OCI-LY1 (cell line): ENCODE data around the gene STK38L.
"Not testable (repeated sequence)": the region's sequence is repeated elsewhere in the genome, so short reads cannot be mapped to it uniquely, and the experiment has no call there.

Source experiments
- H2AFZ ChIP-seq: fragments of 200-600 bp; sonication (generic), shearing (Covaris generic); 2 replicates; pipeline ENCODE4 v1.6.0; 2014; ENCODE audit warnings: antibody characterized with exemption, mild to moderate bottlenecking, low read length
- H3F3A ChIP-seq: fragments of 200-600 bp; sonication (generic), shearing (Covaris generic); 2 replicates; pipeline ENCODE4 v1.6.0; 2014; ENCODE audit warnings: mild to moderate bottlenecking, antibody characterized with exemption, low read length, moderate library complexity; ENCODE audit not compliant: insufficient read depth
- H3K27ac ChIP-seq: fragments of 200-600 bp; sonication (generic); 2 replicates; pipeline ENCODE4 v1.5.1; 2014; ENCODE audit warnings: low read length, mixed run types, mild to moderate bottlenecking, low read depth; ENCODE audit not compliant: poor library complexity, severe bottlenecking
- H3K27me3 ChIP-seq: fragments of 200-600 bp; sonication (generic); 2 replicates; pipeline ENCODE4 v1.6.0; 2014; ENCODE audit warnings: antibody characterized with exemption, mild to moderate bottlenecking, low read length, moderate library complexity; ENCODE audit not compliant: insufficient read depth
- H3K36me3 ChIP-seq: fragments of 200-600 bp; sonication (generic); 2 replicates; pipeline ENCODE4 v1.6.1; 2014; ENCODE audit warnings: mild to moderate bottlenecking, antibody characterized with exemption, low read length, moderate library complexity, mixed read lengths; ENCODE audit not compliant: insufficient read depth
- H3K4me1 ChIP-seq: fragments of 200-600 bp; sonication (generic); 2 replicates; pipeline ENCODE4 v1.5.1; 2014; ENCODE audit warnings: mild to moderate bottlenecking, low read length, moderate library complexity; ENCODE audit not compliant: insufficient read depth, severe bottlenecking
- H3K4me2 ChIP-seq: fragments of 200-600 bp; sonication (generic), shearing (Covaris generic); 2 replicates; pipeline ENCODE4 v1.6.1; 2014; ENCODE audit warnings: low read length
- H3K4me3 ChIP-seq: fragments of 200-600 bp; sonication (generic); 2 replicates; pipeline ENCODE4 v1.5.1; 2014; ENCODE audit warnings: low read length, low read depth, mild to moderate bottlenecking, mixed read lengths; ENCODE audit not compliant: poor library complexity, severe bottlenecking
- H3K79me2 ChIP-seq: fragments of 200-600 bp; shearing (Covaris generic); 2 replicates; pipeline ENCODE4 v1.6.1; 2016; ENCODE audit warnings: mixed run types, low read length, mixed read lengths; ENCODE audit not compliant: insufficient read depth
- H3K9ac ChIP-seq: fragments of 200-600 bp; sonication (generic), shearing (Covaris generic); 2 replicates; pipeline ENCODE4 v1.6.1; 2014; ENCODE audit warnings: mild to moderate bottlenecking, low read length, mixed read lengths
- H3K9me2 ChIP-seq: fragments of 200-600 bp; sonication (generic), shearing (Covaris generic); 2 replicates; pipeline ENCODE4 v1.6.1; 2014; ENCODE audit warnings: low read depth, mild to moderate bottlenecking, low read length, mixed read lengths
- H3K9me3 ChIP-seq: fragments of 200-600 bp; shearing (Covaris generic); 2 replicates; pipeline ENCODE4 v1.6.1; 2014; ENCODE audit warnings: low read length, mixed read lengths
- H4K20me1 ChIP-seq: fragments of 200-600 bp; sonication (generic), shearing (Covaris generic); 2 replicates; pipeline ENCODE4 v1.6.0; 2016; ENCODE audit warnings: mild to moderate bottlenecking, low read length; ENCODE audit not compliant: insufficient read depth
- CTCF ChIP-seq: fragments of 200-600 bp; sonication (generic), shearing (Covaris generic); IDR thresholded peaks from 2 replicates; pipeline ENCODE4 v1.5.1; 2017; ENCODE audit warnings: mild to moderate bottlenecking, antibody characterized with exemption, low read length, moderate library complexity, mixed read lengths
- EZH2 ChIP-seq: fragments of 200-600 bp; sonication (generic), shearing (Covaris generic); IDR thresholded peaks from 2 replicates; pipeline ENCODE4 v1.8.0; 2017; ENCODE audit warnings: borderline replicate concordance, mixed run types, mild to moderate bottlenecking, antibody characterized with exemption, low read length, moderate library complexity, mixed read lengths

STK38L gene

DNA sequence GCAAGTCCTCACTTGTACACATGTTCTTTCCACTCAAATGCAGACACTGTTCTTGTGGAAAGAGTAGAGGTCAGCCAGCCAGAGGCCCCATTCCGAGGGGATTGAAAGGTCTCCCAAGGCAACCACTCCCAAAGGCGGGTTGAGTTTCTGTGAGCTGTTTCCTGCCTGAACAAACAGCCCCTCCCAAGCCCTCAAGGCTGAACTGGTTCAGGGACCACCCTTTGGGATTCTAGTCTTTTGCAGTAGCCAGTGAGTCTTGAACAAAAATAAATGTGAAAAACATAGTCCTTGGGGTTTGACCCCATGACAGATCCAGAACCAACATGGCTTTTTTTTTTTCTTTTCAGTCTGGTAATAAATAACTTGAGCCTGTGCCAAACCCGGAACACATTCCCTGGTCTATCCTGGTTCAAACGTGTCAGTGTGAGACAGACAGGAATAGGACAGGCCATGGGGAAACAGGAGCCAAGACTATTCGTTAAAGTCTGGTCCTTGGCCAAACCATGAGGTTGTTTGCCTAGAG lies 17.6 kb upstream of the STK38L start:
- no peaks in the 10 kb centered on the region for H3K9me3 ChIP-seq

GRCh38 chr12:27229367-27229766 lies 14.7 kb upstream of the STK38L start:
- Histone ChIP-seq H3K27me3 (no peaks in the 10 kb centered on the region), H3F3A (no peaks in the 10 kb centered on the region), H4K20me1 (no peaks in the 10 kb centered on the region), H3K4me2 (no peak overlapping the region), H3K79me2 (no peaks in the 10 kb centered on the region), H3K36me3 (no peaks in the 10 kb centered on the region), H3K9ac (no peak overlapping the region), H3K9me3 (no peaks in the 10 kb centered on the region), H3K9me2 (no peaks in the 10 kb centered on the region), H2AFZ (no peak overlapping the region), H3K4me1 (no peaks in the 10 kb centered on the region), H3K4me3 (no peak overlapping the region), H3K27ac (no peak overlapping the region)
- no peak for TF ChIP-seq EZH2
- TF ChIP-seq CTCF: no peak

More for the DNA sequence above, 17.6 kb upstream of the STK38L start:
- Histone ChIP-seq H3K9ac (no peak overlapping the region), H3F3A (no peaks in the 10 kb centered on the region), H3K27ac (no peak overlapping the region), H3K4me1 (no peaks in the 10 kb centered on the region), H2AFZ (no peak overlapping the region), H3K9me2 (no peaks in the 10 kb centered on the region), H3K27me3 (no peaks in the 10 kb centered on the region), H3K36me3 (no peaks in the 10 kb centered on the region), H3K4me2 (no peak overlapping the region), H3K4me3 (no peak overlapping the region), H3K79me2 (no peaks in the 10 kb centered on the region), H4K20me1 (no peaks in the 10 kb centered on the region)
- TF ChIP-seq EZH2: no peak
- TF ChIP-seq CTCF: no peak

GRCh38 chr12:27231374-27231773 lies 12.7 kb upstream of the STK38L start:
- H2AFZ ChIP-seq: not testable (repeated sequence)

GRCh38 chr12:27233814-27234213 lies 10.3 kb upstream of the STK38L start:
- Histone ChIP-seq H3K4me1 (peaks cover 10% of the 10 kb centered on the region), H3K9me2 (no peaks in the 10 kb centered on the region), H3K9me3 (no peaks in the 10 kb centered on the region), H2AFZ (no peak overlapping the region), H3K79me2 (no peaks in the 10 kb centered on the region), H3K27me3 (no peaks in the 10 kb centered on the region), H3K4me3 (no peak overlapping the region), H3K9ac (no peak overlapping the region), H3K4me2 (no peak overlapping the region), H4K20me1 (no peaks in the 10 kb centered on the region), H3K27ac (no peak overlapping the region), H3K36me3 (no peaks in the 10 kb centered on the region), H3F3A (no peaks in the 10 kb centered on the region)
- TF ChIP-seq CTCF (no peak), EZH2 (no peak)

More at GRCh38 chr12:27231374-27231773, 12.7 kb upstream of the STK38L start:
- not testable (repeated sequence) for H3K9ac ChIP-seq, H3K9me3 ChIP-seq, H3K27ac ChIP-seq, H3K36me3 ChIP-seq, H3K27me3 ChIP-seq, H3K4me2 ChIP-seq, H3K4me1 ChIP-seq, H3K79me2 ChIP-seq, H3K4me3 ChIP-seq, H3K9me2 ChIP-seq, H4K20me1 ChIP-seq, H3F3A ChIP-seq
